HG03521 (cell line): ENCODE data around the gene TENT4A.

ENCODE experiments used
- ATAC-seq: cut with Tn5 transposase; IDR thresholded peaks from one replicate; pipeline ENCODE4 v1.9.1; 2021; ENCODE audit warnings: mild to moderate bottlenecking, moderate library complexity; ENCODE audit not compliant: unreplicated experiment

Gene TENT4A

DNA sequence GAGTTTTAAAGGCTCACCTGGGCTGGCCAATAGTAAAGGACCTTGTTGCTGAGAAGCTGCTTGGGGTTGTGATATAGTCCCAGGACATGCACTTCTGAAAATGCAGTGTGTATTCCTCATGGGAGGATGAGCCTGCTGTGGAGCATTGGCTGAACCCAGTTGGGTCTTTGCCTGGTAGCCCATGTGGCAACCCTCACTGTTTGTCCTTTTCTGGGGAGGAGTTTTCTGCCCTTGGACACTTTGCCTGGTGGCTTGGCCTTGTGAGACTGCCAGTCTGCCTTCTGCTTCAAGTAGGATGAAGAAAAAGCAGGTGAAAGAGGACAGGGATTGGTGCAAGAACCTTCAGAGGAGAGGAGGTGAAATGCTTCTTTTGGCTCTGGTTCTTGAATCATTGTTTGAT lies 4.0 kb downstream of the TENT4A start:
- no peak for ATAC-seq

DNA sequence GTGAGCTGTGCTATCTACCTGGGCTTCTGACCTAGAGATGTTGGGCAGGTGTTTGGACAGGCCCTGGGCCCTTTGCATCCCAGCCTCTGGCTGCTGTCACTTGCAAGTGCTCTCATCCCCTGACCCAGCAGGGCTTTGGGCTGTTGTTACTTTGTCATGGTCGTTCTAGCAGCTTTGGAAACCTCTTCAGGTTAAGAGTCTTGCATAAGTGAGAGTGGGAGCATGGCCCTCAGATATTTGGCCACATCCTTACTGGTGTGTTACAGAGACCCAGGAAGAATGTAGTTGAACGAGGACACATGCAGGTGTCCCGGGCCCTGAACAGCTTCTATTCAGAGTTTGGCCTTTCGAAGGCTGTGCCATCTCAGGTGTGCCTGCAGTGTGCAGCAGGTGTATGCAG lies 4.5 kb downstream of the TENT4A start:
- ATAC-seq = no peak

DNA sequence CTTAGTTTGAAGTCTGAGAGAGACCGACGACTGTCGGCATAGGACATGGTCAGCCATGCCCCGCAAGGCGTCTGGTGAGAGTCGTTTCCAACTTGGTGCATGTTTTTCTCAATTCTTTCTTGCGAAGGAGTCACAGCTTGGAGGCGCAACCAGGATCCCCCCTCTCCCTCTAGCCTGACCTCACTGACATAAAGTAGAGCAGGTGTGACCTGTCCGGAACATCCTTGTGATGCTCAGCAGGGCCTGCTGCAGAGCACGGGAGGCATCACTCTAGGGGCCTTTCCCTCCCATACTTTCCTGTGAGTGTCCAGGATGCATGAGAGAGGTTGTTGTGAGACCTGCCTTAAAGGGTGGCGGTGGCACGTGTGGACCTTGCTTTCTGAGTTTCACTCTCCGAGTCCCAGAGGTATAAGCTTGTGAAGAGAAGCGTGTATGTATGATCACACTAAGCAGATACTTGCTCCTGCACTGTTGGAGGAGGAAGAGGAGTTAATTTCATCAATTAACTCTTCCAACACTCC lies 5.0 kb downstream of the TENT4A start:
- no peak for ATAC-seq

DNA sequence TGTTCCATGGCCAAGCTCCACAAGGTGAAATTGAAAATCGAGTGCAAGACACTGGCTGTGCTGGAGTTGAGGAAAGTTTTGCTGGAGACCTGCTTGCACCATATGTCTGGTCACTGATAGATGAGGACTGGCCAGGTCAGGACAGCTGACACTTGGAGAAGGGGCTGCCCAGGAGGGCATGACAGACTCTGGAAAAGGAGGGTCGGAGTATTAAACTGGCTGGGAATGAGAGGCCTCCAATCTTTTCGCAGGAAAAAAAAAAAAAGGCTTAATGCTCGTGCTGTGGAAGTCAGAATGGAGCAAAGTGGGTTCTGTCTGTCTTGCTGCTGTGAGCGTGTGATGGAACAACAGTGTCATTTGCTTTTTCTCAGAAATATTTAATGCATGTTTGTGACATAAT lies 5.5 kb downstream of the TENT4A start:
- no peak for ATAC-seq

DNA sequence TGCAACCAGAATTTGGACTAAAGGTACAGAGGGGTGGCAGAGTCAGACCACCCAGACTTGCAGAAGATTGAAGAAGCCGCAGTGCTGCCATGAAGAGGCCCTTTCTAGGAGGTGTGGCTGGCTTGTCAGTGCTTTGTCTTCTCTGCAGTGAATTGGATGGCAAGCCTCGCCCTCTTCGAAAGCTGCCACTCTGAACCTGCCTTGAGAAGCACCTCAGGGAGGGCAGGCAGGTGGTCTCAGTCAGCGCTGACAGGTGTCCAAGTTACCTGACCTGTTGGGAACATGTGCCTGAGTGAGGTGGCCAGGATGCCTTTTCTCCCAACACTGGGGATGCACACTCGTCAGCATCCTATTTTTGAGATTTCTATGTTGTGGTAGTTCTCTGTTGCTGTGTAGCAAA lies 6.2 kb downstream of the TENT4A start:
- no peak for ATAC-seq

DNA sequence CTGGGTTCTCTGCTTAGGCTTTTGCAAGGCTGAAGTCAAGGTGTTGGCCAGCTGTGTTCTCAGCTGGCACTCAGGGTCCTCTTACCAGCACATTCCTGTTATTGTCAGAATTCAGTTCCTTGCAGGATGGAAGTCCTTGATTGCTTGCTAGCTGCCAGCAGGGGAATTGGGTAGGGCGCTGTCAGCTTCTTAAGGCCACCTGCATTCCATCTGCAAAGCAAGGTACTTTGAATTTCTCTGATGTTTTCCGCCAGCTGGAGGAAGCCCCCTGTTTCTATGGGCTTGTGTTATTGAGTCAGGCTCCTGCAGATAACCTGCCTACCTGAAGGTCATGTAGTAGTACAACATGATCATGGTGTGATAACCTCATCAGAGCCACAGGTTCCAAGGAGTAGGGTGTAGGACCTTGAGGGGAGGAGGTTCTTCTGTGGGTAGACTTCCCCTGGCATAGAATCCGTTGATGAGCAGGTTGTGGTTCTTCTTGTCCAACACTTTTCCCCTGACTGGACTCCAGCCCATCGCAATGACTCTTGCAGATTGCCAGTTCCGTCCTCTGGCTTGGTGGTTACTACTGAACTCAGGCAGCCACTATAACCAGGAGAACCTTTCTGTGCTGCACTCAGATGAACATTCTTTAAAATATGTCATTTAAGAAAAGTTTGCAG lies 6.8 kb downstream of the TENT4A start:
- ATAC-seq = no peak

DNA sequence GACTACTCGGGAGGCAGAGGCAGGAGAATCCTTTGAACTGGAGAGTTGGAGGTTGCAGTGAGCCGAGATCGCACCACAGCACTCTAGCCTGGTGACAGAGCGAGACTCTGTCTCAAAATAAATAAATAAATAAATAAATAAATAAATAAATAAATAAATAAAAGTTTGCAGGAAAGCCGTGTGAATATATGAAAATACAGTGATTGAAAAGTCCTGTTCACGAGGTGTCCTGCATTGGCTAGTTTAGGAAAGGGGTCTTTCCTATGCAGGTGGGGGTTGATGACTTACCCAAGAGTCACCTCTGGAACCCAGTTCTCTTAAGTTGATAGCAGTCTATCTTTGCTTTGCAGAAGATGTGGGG lies 7.3 kb downstream of the TENT4A start:
- no peak for ATAC-seq

DNA sequence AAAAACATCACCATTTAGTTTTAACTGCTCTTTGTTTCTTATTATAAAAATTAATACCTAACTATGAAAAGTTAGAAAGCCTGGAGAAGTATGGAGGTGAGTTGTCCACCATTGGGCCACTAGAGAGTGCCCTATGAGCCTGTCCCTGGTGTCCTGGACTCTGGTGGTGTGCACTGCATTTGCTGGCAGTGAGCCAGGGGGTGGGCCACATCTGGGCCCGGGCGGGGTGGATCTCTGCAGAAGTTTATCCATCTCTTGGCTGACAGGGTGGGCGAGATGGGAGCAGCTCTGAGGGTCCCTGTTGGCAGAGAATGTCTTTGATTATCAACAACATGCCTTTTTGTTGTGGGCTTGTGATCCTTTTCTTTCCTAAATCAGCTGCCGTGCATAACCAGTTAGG lies 8.2 kb downstream of the TENT4A start:
- no peak for ATAC-seq

DNA sequence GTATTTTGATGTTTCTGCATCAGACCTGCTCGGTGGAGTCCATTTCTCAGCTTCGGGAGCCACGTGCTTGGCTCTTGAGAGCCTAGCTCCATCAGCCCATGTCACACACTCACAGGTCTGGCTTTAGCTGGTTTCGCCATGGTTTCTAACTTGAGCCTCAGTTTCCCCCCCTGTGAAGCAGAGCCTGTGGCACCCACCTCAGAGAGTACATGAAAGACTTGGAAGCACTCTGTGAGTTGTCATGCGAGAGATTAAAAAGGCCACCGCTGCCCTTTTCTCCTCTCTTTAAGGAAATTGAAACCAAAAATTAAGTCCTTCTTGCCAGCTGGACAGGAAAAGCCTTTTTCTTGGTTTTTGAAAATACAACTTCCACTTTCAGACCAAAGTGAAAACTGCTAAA lies 8.8 kb downstream of the TENT4A start:
- ATAC-seq = peak; percentile 37

DNA sequence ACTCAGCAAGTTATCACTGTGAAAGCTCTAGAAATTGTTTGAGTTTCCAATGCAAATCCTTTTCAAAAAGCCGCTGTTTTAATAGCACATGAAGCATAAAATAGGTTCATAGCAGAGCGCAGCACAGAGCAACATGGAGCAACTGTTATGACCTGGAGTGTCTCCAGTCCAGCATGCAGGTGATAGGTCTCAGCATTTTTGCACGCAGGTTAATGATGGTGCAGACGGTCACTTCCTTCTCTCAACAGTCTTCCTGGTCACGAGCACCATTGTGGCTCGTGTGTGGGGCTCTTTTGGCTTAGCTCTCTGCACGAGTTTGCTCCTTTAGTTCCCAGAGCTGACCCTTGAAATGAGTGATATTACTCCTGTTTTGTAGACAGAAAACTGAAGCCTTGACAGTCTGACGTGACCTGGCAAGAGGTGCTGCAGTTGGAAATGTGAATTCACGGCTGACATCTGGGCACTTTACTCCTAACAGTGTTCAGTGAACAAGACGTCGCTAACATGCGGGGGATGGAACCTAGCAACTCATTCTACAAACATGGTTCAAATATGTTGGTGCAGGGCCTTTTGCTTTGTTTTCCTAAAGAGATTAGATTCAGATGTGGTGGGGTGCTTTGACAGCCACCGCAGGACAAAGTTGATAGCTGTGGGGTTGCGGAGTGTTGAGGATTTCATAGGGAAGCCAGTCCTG lies 10.0 kb downstream of the TENT4A start:
- ATAC-seq = no peak

DNA sequence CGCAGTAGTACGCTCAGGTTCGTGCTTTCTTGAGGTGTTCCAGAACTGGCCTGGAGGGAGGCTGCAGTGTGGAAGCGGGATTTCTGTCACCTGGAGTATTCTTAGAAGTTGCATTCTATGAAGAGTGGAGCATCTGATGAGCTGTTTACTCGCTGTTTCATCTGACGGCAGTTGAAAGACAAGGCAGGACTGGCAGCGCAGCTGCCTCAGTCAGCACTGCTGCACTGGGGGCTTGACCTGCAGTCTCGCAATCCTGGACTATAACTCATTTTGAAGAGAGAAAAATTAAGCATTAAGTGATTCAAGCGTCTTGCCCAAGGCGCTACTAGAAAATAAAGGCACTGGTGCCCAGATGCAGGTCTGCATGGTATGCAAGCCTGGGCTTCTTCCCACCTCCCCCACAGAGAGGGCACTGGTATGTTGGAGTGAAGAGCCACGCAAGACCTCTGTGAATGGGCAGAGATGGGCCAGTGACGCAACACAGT lies 10.6 kb downstream of the TENT4A start:
- no peak for ATAC-seq

DNA sequence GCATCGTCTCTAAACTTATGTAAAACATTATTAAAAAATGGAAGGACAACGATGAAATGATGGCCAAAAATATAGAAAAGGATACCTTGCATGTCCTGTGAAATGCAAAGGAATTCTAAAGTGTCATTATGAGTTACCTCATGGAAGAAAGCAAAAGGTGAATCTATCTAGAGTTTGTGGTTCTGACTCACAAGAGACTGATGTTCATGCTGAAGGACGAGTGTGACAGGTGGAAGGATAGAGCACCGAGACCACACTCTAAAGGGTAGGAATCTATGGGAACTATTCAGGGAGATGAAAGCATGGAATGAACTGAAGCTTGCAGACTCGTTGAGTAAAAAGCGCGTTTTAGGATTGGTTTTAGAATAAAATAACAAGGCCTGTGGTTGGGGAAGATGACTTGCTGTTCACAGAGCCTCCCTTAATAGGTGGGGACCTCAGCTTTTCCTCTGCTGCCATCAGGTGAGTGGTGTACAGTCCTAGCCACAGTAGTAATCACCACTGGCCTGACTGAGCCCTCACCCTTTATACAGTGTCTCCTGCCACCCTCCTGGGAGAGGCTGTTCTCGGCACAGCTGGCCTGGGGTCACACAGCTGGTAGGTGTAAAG lies 11.2 kb downstream of the TENT4A start:
- ATAC-seq = no peak

DNA sequence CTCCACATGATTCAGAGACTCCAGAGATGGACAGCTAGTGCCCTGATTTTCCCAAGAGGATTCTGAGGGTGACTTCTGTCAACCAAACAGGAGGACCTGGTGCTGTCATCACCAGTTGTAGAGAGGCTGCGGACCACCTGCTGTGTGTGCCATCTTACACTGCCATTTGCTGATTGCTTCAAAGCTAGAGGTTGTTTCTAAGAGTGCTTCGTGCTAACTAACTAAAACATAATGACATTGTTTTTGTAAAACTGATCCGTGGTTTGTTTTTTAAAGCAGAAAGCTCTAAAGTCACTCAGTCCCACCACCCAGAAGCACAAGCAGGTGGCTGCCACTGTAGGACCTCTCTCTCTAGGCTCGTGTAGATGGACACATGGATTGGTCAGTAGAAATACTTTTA lies 12.2 kb downstream of the TENT4A start:
- no peak for ATAC-seq

DNA sequence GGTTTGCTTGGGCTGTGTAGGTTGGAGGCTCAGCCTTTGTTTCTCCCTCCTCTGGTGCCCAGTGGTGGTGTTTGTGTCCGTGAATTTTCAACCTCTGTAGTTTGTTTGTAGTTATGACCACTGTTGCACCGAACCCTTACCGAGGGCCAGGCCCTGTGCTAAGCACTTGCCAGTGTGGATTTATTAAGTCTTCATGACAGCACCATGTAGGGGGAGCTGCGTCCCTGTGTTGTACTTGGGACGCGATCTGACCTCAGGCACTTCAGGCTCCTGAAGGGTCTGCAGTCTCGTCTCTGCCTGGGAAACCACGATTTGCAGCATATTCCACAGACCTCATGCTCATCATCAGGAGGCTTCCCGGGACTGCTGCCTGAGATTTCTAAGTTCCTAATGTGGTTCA lies 12.8 kb downstream of the TENT4A start:
- ATAC-seq = no peak

DNA sequence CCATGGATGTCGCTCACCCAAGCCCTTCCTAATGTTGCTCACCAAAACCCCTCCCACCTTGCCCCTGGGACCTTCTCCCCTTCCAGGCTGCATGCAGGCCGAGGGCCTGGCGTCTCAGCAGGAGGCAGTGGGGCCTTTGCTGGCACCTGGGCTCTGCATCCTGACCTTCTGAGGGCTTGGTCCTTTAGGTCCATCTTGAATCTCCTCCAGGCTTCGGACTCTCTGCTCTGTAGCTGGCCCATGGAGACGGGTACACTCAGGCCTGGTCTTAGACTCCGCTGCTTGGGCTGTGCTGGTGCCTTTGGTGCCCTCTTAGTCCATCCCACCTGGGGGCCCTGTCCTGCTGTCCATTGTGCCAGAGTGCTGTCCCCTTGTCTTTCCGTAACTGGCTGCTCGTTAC lies 14.0 kb downstream of the TENT4A start:
- no peak for ATAC-seq

DNA sequence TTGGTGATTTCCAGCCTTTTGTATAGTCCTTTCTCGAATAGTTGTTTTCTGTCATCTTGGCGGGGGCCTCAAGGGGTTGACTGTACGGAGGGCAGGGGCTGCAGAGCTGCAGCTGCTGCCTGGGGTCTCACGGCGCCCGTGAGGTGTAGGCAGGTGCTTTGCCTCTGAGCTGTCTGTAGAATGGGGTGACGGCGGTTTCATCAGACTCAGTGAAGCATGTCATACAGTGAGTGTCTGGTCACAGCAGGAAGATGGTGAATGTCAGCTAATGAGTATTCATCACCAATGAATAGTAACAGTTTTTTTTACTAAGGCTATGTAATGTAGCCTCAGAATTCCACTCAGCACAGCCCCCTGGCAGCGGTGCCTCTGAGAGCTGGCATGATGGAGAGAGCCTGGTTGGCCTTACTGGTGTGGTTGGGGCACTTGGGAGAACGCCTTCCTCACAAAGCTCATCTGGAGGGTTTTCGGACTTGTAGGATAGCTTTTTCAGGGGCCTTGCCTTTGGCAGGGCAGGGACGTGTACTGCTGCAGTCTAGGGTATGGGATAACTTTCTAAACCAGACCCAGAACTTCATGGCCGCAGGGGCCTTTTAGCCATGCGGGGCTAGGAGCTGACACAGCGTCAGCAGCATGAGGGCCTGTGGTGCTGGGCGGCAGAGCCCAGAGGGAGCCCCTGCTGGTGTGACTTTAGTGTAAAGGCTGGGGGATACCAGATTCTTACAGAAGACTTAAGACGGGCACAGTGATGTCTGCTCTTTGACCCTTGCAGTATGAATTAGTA lies 15.0 kb downstream of the TENT4A start:
- peak; percentile 84 for ATAC-seq

DNA sequence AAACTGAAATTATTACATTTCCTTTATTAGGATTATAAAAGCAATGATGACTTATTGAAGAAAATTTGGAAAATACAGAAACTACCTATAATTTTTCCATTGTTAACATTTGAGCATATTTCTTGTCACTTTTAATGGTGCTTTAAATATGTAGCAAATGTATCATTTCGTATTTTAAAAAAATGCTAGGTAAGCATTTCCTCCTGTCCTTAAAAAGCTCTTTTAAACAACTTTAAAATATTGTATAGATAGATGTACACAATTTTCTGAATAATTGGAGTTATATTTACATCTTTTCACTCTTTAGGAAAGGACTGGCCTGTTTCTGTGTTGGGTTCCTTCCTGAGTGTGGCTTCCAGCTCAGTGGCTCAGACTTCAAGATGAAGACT lies 15.6 kb downstream of the TENT4A start:
- no peak for ATAC-seq

DNA sequence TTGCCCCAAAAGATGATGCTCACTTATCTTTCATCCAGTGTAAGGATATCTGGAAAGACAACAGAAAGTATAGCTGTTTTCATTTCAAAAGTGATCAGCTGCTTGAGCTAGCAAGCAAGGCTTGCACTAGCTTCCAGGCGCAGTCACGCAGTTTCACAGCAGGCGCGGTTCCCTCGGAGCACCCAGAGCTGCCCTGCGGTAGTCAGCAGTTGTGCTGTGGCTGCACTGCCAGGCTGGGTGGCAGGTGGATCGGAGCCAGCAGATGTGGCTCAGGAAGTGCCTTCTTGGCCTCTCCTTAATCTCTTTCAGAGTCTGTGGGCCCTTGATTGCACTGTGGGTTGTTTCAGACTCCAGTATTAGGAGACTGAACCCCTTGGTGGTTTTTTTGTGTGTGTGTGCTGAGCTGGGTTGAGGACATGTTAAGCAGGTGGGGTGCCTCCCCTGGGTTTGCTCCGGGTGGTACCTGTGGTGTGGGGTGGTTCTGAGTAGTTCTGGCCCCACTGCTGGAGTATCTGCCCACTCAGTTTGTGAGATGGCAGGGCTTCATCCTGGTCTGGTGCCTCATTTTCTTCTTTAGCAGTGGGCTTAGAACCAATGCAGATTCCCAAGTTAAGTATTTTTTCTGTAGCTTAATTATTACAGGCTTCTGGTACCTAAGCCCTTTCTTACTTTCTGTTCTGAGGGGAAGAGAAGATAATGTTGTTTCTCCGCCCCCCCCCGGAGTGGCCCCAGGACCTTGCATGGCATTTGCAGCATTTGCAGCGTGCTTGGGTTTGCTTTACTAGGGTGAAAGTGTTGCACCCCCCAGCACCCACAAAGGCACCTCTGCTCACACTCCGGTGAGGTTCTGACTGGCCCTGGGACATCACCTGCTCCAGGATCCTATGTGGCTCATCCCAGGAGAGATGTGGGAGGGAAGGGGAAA lies 16.4 kb downstream of the TENT4A start:
- no peak for ATAC-seq

DNA sequence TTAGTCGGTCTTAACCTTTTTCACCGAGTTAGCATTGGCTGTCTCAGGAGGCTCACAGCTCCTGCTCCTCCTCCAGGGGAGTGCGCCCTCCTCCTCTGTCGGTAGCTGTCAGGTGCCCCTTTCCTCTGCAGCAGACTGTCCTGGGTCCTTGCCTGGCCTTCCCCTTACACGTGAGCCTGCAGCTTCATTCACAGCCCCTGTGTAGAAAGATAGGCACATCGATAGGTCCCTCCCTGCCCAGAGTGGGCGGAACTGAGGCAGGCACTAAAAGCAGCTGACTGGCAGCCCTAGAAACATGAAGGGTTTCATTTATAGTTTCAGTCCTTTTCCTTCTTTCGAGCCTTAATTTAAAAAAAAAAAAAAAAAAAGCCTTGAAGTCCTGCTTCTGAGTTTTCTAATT lies 17.2 kb downstream of the TENT4A start:
- ATAC-seq = no peak

DNA sequence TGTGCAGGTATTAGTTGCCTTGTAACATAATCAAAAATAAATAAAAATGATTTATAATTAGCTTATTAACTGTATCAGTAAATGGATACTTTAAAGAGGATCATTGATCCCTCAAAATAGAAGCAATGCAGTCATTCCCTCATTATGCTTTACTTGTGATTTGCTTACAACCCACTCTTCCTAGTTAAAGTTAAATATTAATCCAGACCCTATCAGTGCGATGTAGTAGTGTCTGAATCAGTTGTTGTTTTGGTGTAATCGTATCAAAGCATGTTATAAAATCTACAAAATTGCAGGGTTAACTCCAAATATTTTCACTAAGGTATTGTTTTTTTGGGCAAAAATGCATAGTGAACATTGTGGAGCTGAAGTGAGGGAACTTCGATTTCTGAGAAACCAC lies 17.6 kb downstream of the TENT4A start:
- ATAC-seq = no peak
